HG03103 (cell line): Measurements from ENCODE around the gene FCSK.
A peak's percentile ranks its signal among the peaks of the same experiment; 100 is the strongest.
"Not testable (repeated sequence)": the region's sequence is repeated elsewhere in the genome, so short reads cannot be mapped to it uniquely, and the experiment has no call there.

Experiments
- ATAC-seq: cut with Tn5 transposase; IDR thresholded peaks from one replicate; pipeline ENCODE4 v1.9.1; 2021; ENCODE audit warnings: low read depth; ENCODE audit not compliant: unreplicated experiment

The FCSK gene

DNA sequence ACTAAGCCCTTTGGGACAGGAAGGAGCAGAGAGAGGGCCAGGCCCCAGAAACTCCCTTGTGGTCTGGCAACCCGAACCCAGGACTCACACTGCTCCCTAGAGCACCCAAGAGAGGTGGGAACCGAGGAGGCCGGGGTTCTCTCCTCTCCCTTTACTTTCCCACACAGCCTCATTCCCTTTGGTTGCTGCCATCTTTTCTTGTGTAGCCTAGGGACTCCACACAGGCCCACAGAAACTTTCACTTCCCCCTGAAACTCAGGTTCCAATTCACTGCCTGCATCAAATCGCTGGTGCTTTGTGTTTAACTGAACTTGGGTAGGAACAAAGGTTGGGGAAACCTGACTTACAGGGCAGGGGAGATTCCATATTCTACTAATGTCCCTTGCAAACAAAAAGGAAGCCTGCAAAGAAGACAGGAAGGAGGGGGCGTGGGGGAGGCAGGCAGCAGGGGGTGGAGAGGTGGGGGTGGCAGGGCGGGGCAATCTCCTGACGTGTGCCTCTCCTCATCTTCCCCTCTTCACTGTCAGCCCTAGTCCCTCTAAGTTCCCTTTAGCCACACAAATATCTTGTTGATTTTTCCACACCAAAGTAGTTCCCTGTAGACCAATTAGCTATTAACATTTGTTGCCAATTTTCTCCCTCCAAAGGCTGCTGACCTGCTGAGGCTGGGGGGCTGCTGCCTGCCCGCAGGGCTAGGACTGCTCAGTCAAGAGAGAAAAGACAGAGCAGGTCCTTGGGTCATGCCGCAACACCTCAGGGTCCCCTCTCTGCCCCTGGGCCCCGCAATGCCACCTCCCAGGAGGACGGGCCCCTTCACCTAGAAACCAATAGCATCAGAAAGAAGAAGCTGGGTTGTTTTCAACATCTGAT, 23.5 kb upstream of the FCSK start:
- peak; percentile 36 for ATAC-seq

GRCh38 chr16:70432356-70432722, 22.1 kb upstream of the FCSK start:
- no peak for ATAC-seq

- ATAC-seq = no peak
Observed at GRCh38 chr16:70432723-70433457, 21.5 kb upstream of the FCSK start.

GRCh38 chr16:70433458-70434103, 20.8 kb upstream of the FCSK start:
- no peak for ATAC-seq

GRCh38 chr16:70434484-70435260, 19.7 kb upstream of the FCSK start:
- no peak for ATAC-seq

DNA sequence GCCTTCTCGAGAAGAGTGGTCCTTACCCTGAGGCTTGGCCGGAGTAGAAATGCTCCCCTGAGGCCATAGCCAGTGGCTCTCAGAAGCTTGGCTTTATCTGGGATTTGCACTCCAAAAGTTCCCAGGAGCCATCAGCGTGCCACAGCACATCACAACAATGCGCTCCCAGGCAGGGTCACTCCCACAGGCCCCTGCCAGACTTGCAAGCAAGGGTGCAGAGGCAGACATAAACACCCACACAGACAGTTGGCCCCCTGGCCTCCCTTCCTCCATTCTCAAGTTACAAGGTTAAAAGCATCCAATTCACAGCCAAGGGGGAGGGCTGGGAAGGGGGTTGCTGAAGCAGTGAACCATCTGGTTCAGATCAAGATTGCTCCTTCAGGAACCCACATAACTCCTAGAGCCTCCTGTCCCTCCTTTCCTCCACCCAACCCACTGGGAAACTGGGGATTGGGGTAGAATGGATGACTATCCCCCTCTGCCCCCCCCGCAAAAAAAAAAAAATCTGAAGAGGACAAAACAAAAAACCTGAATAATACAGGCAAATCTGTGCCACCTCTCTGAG, 17.3 kb upstream of the FCSK start:
- no peak for ATAC-seq

DNA sequence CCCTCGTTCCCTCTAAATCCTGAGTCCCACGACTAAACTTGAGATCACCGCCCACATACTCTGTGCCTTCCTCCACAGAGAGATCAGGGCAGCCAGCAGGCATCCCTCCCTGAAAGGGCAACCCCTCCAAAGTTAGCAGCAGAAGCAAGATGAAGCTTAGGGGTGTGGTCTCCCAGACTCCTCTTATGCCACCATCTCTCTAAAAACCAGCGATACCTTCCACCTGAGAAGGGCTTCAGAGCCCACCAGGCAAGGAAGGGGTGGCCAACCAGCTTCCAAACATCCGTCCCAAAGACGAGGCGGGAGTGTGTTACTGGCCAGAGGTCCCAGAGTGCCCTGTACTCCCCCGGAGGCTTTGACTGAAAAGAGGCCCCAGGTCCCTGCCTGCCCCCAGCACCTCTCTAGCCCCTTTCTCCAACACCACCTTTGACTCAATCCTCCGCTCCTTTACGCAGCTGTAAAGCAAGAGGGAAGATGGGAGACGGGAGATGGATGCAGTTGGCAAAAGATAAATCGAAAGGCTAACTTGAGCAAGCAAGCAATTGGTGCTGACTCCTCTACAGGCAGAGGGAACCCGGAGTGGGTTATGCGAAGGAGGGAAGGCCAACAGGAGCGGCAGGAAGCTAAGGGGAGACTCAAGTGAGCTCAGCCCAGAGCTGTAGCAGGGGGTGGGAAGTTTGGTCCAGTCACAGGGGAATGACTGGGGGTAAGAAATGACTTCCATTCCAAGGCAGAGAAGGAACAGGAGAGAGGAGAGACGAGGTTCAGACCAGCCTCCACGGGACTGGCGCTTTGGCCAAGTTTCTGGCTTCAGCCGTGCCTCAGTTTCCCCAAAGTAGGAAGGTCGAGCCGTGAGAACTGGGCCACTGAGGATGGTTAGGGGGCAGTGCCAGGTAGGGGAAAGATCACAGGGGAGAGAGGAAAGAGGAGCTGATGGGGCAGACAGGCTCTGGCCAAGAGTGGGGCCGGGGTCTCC, 16.5 kb upstream of the FCSK start:
- ATAC-seq = no peak

DNA sequence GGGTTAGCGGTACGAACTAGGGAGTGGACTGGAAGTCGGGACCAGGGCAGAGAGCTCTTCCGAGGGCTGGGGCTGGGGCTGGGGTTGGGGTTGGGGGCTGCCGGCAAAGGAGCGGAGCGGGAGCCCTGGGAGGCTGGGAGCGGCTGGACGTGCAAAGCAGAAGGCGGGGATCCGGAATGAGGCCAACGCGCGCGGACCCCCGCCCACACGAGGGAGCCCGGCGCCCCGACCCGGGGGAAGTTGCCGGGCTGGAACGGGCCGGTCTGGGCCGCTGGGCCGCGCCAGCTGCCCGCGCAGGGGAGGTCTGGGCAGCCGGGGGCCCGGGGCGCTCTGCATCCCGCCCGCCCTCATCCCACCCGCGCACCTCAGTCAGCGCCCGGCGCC, 15.8 kb upstream of the FCSK start:
- ATAC-seq = no peak

- peak; percentile 78 for ATAC-seq
Observed at GRCh38 chr16:70438969-70439862, 15.2 kb upstream of the FCSK start, which contains the start of gene ST3GAL2. Gene ST3GAL2, minus strand, starts transcription at chr16:70439100. Its CDS starts 40,570 bp downstream, at chr16:70398530.

DNA sequence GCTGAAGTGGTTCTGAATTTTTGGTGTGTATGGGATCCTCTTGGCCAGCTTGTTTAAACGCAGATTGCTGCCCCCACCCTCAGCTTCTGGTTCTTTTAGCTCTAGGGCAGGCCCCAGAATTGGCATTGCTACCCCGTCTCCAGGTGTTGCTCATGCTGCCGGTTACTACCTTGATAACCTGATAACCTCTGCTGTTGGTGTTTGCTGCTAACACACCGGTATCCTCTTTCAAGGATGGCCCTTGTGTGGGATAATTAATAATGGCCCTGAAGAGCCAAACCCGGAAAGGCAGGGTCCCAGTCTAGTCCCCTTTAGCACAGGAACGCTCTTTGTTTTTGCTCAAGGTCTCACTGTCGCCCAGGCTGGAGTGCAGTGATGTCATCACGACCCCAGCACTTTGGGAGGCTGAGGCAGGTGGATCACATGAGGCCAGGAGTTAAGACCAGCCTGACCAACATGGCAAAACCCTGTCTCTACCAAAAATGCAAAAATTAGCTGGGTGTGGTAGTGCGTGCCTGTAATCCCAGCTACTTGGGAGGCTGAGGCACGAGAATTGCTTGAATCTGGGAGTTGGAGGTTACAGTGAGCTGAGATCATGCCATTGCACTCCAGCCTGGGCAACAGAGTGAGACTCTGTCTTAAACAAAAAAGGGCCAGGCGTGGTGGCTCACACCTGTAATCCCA, 14.2 kb upstream of the FCSK start:
- ATAC-seq = no peak

- no peak for ATAC-seq
Observed at GRCh38 chr16:70441406-70441990, 12.9 kb upstream of the FCSK start.

GRCh38 chr16:70442344-70442743, 12.1 kb upstream of the FCSK start:
- ATAC-seq = no peak

DNA sequence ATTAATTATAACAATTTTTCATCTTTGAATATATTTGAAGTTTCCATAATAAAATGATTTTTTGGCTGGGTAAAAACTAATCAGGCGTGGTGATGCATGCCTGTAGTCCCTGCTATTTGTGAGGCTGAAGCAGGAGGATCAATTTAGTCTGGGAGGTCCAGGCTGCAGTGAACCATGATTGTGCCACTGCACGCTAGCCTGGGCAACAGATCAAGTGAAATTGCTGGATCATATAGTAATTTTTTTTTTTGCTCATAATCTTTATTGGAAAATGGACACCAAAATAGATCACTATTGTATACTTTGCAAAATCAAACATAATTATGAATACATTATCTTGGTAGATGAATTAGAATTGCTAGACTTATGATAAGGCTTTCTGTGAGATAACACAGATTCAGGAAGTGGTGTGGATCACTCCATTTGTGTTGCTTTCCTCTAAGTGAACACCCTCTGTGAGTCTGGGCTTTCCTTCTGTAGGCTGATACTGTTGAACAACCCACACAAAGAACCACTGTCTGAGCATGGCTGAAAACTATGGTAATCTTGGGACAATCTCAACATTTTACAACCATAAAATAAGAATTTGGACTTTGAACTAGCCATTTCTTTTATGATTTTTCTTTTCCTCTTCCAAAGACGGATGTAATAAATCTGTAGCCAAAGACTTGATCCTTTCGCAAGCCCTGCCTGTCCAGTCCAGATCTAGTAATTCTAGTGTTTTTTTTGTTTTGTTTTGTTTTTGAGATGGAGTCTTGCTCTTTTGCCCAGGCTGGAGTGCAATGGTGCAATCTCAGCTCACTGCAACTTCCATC, 9.9 kb upstream of the FCSK start:
- ATAC-seq = no peak

GRCh38 chr16:70448075-70448474, 6.3 kb upstream of the FCSK start:
- no peak for ATAC-seq

- ATAC-seq = not testable (repeated sequence)
Observed at GRCh38 chr16:70450142-70451003, 4.0 kb upstream of the FCSK start.

- ATAC-seq = not testable (repeated sequence)
Observed at GRCh38 chr16:70451004-70451340, 3.4 kb upstream of the FCSK start.
